ENCODE data around the gene PMEPA1. TPM values are rescaled to one million over a fixed set of nuclear protein-coding genes. Genes with fewer than 3 reads are reported as not detected.

The PMEPA1 gene
- polyA plus RNA-seq, 1 donor, result 16.0 TPM

GRCh38 chr20:57694481-57694880 is 15.3 kb downstream of the PMEPA1 start:
- no peak for DNase-seq

- no peak for DNase-seq
These were observed 16.0 kb downstream of the PMEPA1 start for GRCh38 chr20:57693670-57694329.

GRCh38 chr20:57693002-57693582 is 16.7 kb downstream of the PMEPA1 start:
- no peak for DNase-seq

- no peak for DNase-seq
These were observed 17.4 kb downstream of the PMEPA1 start for GRCh38 chr20:57692393-57692792.

GRCh38 chr20:57691699-57692098 is 18.1 kb downstream of the PMEPA1 start:
- no peak for DNase-seq

GRCh38 chr20:57690525-57690924 is 19.3 kb downstream of the PMEPA1 start:
- DNase-seq, result no peak

- DNase-seq, result no peak
These were observed 19.9 kb downstream of the PMEPA1 start for GRCh38 chr20:57689745-57690481.

- no peak for DNase-seq
These were observed 21.0 kb downstream of the PMEPA1 start for GRCh38 chr20:57688864-57689263.

- no peak for DNase-seq
These were observed 21.5 kb downstream of the PMEPA1 start for GRCh38 chr20:57688295-57688694.

GRCh38 chr20:57686931-57687652 is 22.7 kb downstream of the PMEPA1 start:
- DNase-seq, result no peak

GRCh38 chr20:57685146-57685758 is 24.6 kb downstream of the PMEPA1 start:
- DNase-seq, result no peak

- no peak for DNase-seq
These were observed 25.0 kb downstream of the PMEPA1 start for GRCh38 chr20:57684808-57685140.

GRCh38 chr20:57683881-57684807 is 25.7 kb downstream of the PMEPA1 start:
- DNase-seq, result no peak

- no peak for DNase-seq
These were observed 26.5 kb downstream of the PMEPA1 start for GRCh38 chr20:57683287-57683686.

- DNase-seq, result peak; percentile 51
These were observed 27.4 kb downstream of the PMEPA1 start for GRCh38 chr20:57682184-57683101.

- DNase-seq, result no peak
These were observed 28.6 kb downstream of the PMEPA1 start for GRCh38 chr20:57680934-57681914.

GRCh38 chr20:57680131-57680716 is 29.6 kb downstream of the PMEPA1 start:
- DNase-seq, result no peak

GRCh38 chr20:57679113-57679512 is 30.7 kb downstream of the PMEPA1 start:
- no peak for DNase-seq

All from left kidney (tissue), 2 donors.